Liver (tissue), 9 donors: ENCODE measurements around the gene IRAK1. TPM values are rescaled to one million over a fixed set of nuclear protein-coding genes. Genes with fewer than 3 reads are reported as not detected.

Source experiments
- DNase-seq: peaks from one replicate; pipeline ENCODE4 v3.0.0-alpha.2; 2017; ENCODE audit warnings: low spot score
- H3K27ac ChIP-seq, 2 donors: one replicate each; pipeline ENCODE4 v1.7.0; 2013; ENCODE audit warnings: inconsistent platforms in 2 of 2, low read length in 2 of 2, control low read depth in 1 of 2, low read depth in 1 of 2, mild to moderate bottlenecking in 1 of 2
- H3K27me3 ChIP-seq, 4 donors: one replicate each; pipeline versions ENCODE4 v1.6.1 to v1.7.0; 2013; ENCODE audit warnings: low read length in 3 of 4, inconsistent platforms in 1 of 4, mild to moderate bottlenecking in 1 of 4, moderate library complexity in 1 of 4; ENCODE audit not compliant: control insufficient read depth in 4 of 4, insufficient read depth in 4 of 4
- H3K36me3 ChIP-seq, 4 donors: one replicate each; pipeline versions ENCODE4 v1.6.1 to v1.7.0; 2013; ENCODE audit warnings: low read length in 3 of 4, mild to moderate bottlenecking in 3 of 4, low read depth in 1 of 4, moderate library complexity in 1 of 4; ENCODE audit not compliant: control insufficient read depth in 4 of 4, insufficient read depth in 3 of 4
- H3K4me1 ChIP-seq, 4 donors: one replicate each; pipeline versions ENCODE4 v1.6.1 to v1.7.0; 2013; ENCODE audit warnings: low read length in 3 of 4, mild to moderate bottlenecking in 3 of 4, moderate library complexity in 1 of 4; ENCODE audit not compliant: control insufficient read depth in 4 of 4, insufficient read depth in 4 of 4
- H3K4me3 ChIP-seq, 3 donors: one replicate each; pipeline versions ENCODE4 v1.6.1 to v1.7.0; 2013; ENCODE audit warnings: low read length in 3 of 3, control low read depth in 1 of 3, low read depth in 1 of 3, mild to moderate bottlenecking in 1 of 3
- H3K9ac ChIP-seq, 2 donors: one replicate each; pipeline ENCODE4 v1.7.0; 2013; ENCODE audit warnings: low read length in 2 of 2, mild to moderate bottlenecking in 2 of 2, moderate library complexity in 2 of 2, control low read depth in 1 of 2, low read depth in 1 of 2
- H3K9me3 ChIP-seq, 4 donors: one replicate each; pipeline versions ENCODE4 v1.6.1 to v1.7.0; 2013; ENCODE audit warnings: low read length in 3 of 4; ENCODE audit not compliant: control insufficient read depth in 4 of 4
- ATF3 ChIP-seq: IDR thresholded peaks from 2 replicates; pipeline ENCODE4 v1.6.1; 2016; ENCODE audit warnings: antibody characterized with exemption
- CTCF ChIP-seq: fragments of 150-350 bp; IDR thresholded peaks from 2 replicates; pipeline ENCODE4 v1.5.1; 2017; ENCODE audit warnings: improper control_type of control experiment, low read depth, low read length; ENCODE audit not compliant: missing input control
- EGR1 ChIP-seq, 2 donors: IDR thresholded peaks; 2 replicates each; pipeline ENCODE4 v1.6.1; 2016 to 2018; ENCODE audit warnings: antibody characterized with exemption in 2 of 2, low read depth in 2 of 2
- FOXA1 ChIP-seq: IDR thresholded peaks from 2 replicates; pipeline ENCODE4 v1.6.1; 2016; ENCODE audit warnings: antibody characterized with exemption
- FOXA2 ChIP-seq: IDR thresholded peaks from 2 replicates; pipeline ENCODE4 v1.6.1; 2016; ENCODE audit warnings: antibody characterized with exemption
- GABPA ChIP-seq, 2 donors: IDR thresholded peaks in 1 of 2; conservative IDR thresholded peaks in 1 of 2; 2 replicates each; pipeline ENCODE4 v1.6.1; 2016; ENCODE audit warnings: antibody characterized with exemption in 2 of 2, mild to moderate bottlenecking in 1 of 2, moderate library complexity in 1 of 2
- HNF4A ChIP-seq, 2 donors: conservative IDR thresholded peaks; 2 replicates each; pipeline ENCODE4 v1.6.1; 2016; ENCODE audit warnings: antibody characterized with exemption in 2 of 2, mild to moderate bottlenecking in 2 of 2
- HNF4G ChIP-seq: IDR thresholded peaks from 2 replicates; pipeline ENCODE4 v1.6.1; 2016; ENCODE audit warnings: antibody characterized with exemption
- JUND ChIP-seq, 2 donors: IDR thresholded peaks; 2 replicates each; pipeline ENCODE4 v1.6.1; 2016; ENCODE audit warnings: antibody characterized with exemption in 2 of 2
- MAX ChIP-seq: IDR thresholded peaks from 2 replicates; pipeline ENCODE4 v1.6.1; 2016; ENCODE audit warnings: antibody characterized with exemption
- NR2F2 ChIP-seq: IDR thresholded peaks from 2 replicates; pipeline ENCODE4 v1.6.1; 2016; ENCODE audit warnings: antibody characterized with exemption
- RAD21 ChIP-seq, 2 donors: IDR thresholded peaks; 2 replicates each; pipeline ENCODE4 v1.6.1; 2016; ENCODE audit warnings: antibody characterized with exemption in 2 of 2, mild to moderate bottlenecking in 2 of 2
- RXRA ChIP-seq, 2 donors: IDR thresholded peaks; 2 replicates each; pipeline ENCODE4 v1.6.1; 2017 to 2018; ENCODE audit warnings: antibody characterized with exemption in 2 of 2, mild to moderate bottlenecking in 1 of 2
- SP1 ChIP-seq: IDR thresholded peaks from 2 replicates; pipeline ENCODE4 v1.6.1; 2018; ENCODE audit warnings: antibody characterized with exemption, mild to moderate bottlenecking
- TAF1 ChIP-seq: conservative IDR thresholded peaks from 2 replicates; pipeline ENCODE4 v1.6.1; 2016; ENCODE audit warnings: antibody characterized with exemption, mild to moderate bottlenecking
- YY1 ChIP-seq: IDR thresholded peaks from 2 replicates; pipeline ENCODE4 v1.6.1; 2016; ENCODE audit warnings: antibody characterized with exemption, mild to moderate bottlenecking
- ZBTB33 ChIP-seq: IDR thresholded peaks from 2 replicates; pipeline ENCODE4 v1.6.1; 2016; ENCODE audit warnings: antibody characterized with exemption
- WGBS: extraction: QIAGEN DNeasy Blood & Tissue Kit; methylation state at CpG from one replicate; pipeline ENCODE4 v1.1.7; 2013; 5-methylcytosine and 5-hydroxymethylcytosine counted together
- polyA plus RNA-seq, 2 donors: library from polyadenylated mRNA; stranded (reverse) in 1 of 2; unstranded in 1 of 2; fragments of 200-250 nt in 1 of 2; fragments of >200 nt in 1 of 2; fragmentation: Nextera tagmentation in 1 of 2; extraction: Ambion mirVana in 1 of 2; gene quantifications; one replicate each; pipeline versions ENCODE4 v1.2.1 to v1.2.3, GENCODE V29; 2013 to 2015
- total RNA-seq, 2 donors: library from RNA; depleted of rRNA; stranded (reverse); fragments of >200 nt; gene quantifications; one replicate each; pipeline ENCODE4 v1.2.3, GENCODE V29; 2014
- donor health status: healthy.
- donor health status: healthy.
- donor health status: healthy.
- donor health status: healthy.
- donor health status: healthy.

IRAK1 gene
- total and polyA plus RNA-seq, 4 donors: 17.6 to 55.8 (median 27.4) TPM

GRCh38 chrX:154032653-154033052 lies 13.0 kb upstream of the IRAK1 start:
- Histone ChIP-seq H3K4me3 (no peak overlapping the region), H3K9ac (no peak overlapping the region), H3K36me3 (peaks cover 4 to 13% (median 4%) of the 10 kb centered on the region in 4 donors), H3K27ac (no peak overlapping the region), H3K27me3 (peaks cover 0 to 2% (median 0%) of the 10 kb centered on the region in 4 donors), H3K4me1 (peaks cover 3 to 11% (median 8%) of the 10 kb centered on the region in 4 donors), H3K9me3 (no peaks in the 10 kb centered on the region)
- 88% methylated on average over 9 of the region's 9 CpGs for WGBS
- TF ChIP-seq EGR1 (IDR thresholded peaks at IDR 0.05; ENCODE audit: low read depth in 2 of 2) (no peak), YY1 (no peak), HNF4A (conservative IDR thresholded peaks at IDR 0.05) (no peak), FOXA1 (no peak), CTCF (no peak), SP1 (no peak), RXRA (IDR thresholded peaks at IDR 0.05) (no peak), TAF1 (no peak), MAX (no peak), ZBTB33 (no peak), FOXA2 (no peak), HNF4G (no peak), JUND (IDR thresholded peaks at IDR 0.05) (no peak), ATF3 (no peak), RAD21 (IDR thresholded peaks at IDR 0.05) (no peak), GABPA (IDR thresholded peaks at IDR 0.05 in 1 of 2, conservative IDR thresholded peaks at IDR 0.05 in 1 of 2) (no peak)
- no peak for DNase-seq

GRCh38 chrX:154032160-154032559 lies 12.5 kb upstream of the IRAK1 start:
- peaks cover 0 to 2% (median 0%) of the 10 kb centered on the region in 4 donors for H3K27me3 ChIP-seq
- no peak overlapping the region for H3K27ac ChIP-seq
- 93% methylated on average over 11 of the region's 11 CpGs for WGBS
- no peak overlapping the region for H3K9ac ChIP-seq
- H3K4me3 ChIP-seq: no peak overlapping the region
- no peak for DNase-seq
- peaks cover 3 to 11% (median 8%) of the 10 kb centered on the region in 4 donors for H3K4me1 ChIP-seq
- peaks cover 4 to 13% (median 4%) of the 10 kb centered on the region in 4 donors for H3K36me3 ChIP-seq
- no peaks in the 10 kb centered on the region for H3K9me3 ChIP-seq
- TF ChIP-seq FOXA1 (no peak), YY1 (no peak), CTCF (no peak), TAF1 (no peak), JUND (IDR thresholded peaks at IDR 0.05) (no peak), MAX (no peak), EGR1 (IDR thresholded peaks at IDR 0.05; ENCODE audit: low read depth in 2 of 2) (no peak), SP1 (no peak), GABPA (IDR thresholded peaks at IDR 0.05 in 1 of 2, conservative IDR thresholded peaks at IDR 0.05 in 1 of 2) (no peak), ZBTB33 (no peak), FOXA2 (no peak), HNF4A (conservative IDR thresholded peaks at IDR 0.05) (no peak), HNF4G (no peak), RXRA (IDR thresholded peaks at IDR 0.05) (no peak), NR2F2 (no peak), ATF3 (no peak)
